Osteocyte (in vitro differentiated cells): ENCODE data around the gene TP53BP1. TPM values are rescaled to one million over a fixed set of nuclear protein-coding genes. Genes with fewer than 3 reads are reported as not detected.

Experiments
- DNase-seq: peaks from one replicate; pipeline ENCODE4 v3.0.0; 2021; ENCODE audit warnings: mixed read lengths; ENCODE audit not compliant: unreplicated experiment; ENCODE audit errors: extremely low spot score
- H3K27ac Mint-ChIP-seq: one replicate; pipeline ENCODE4 v1.8.0; 2021; ENCODE audit warnings: mild to moderate bottlenecking, mixed read lengths; ENCODE audit not compliant: unreplicated experiment
- H3K27me3 Mint-ChIP-seq: one replicate; pipeline ENCODE4 v1.8.0; 2021; ENCODE audit warnings: mixed read lengths; ENCODE audit not compliant: unreplicated experiment
- H3K36me3 Mint-ChIP-seq: one replicate; pipeline ENCODE4 v1.8.0; 2021; ENCODE audit warnings: mixed read lengths; ENCODE audit not compliant: unreplicated experiment
- H3K4me1 Mint-ChIP-seq: one replicate; pipeline ENCODE4 v1.8.0; 2021; ENCODE audit warnings: mixed read lengths; ENCODE audit not compliant: unreplicated experiment
- H3K4me3 Mint-ChIP-seq: one replicate; pipeline ENCODE4 v1.8.0; 2021; ENCODE audit warnings: mild to moderate bottlenecking, moderate library complexity, mixed read lengths; ENCODE audit not compliant: unreplicated experiment
- H3K9me3 Mint-ChIP-seq: one replicate; pipeline ENCODE4 v1.8.0; 2021; ENCODE audit warnings: mixed read lengths; ENCODE audit not compliant: unreplicated experiment
- CTCF ChIP-seq: fragments of 200-600 bp; sonication (generic); IDR thresholded peaks from 2 replicates; pipeline ENCODE4 v1.5.0; 2021; ENCODE audit warnings: antibody characterized with exemption, mild to moderate bottlenecking, moderate library complexity
- total RNA-seq: library from RNA; stranded (reverse); gene quantifications from 2 replicates; pipeline ENCODE4 v1.2.1, GENCODE V29; 2021

The TP53BP1 gene
- total RNA-seq, 1 donor from 2014 or later, result 61.2 TPM

DNA sequence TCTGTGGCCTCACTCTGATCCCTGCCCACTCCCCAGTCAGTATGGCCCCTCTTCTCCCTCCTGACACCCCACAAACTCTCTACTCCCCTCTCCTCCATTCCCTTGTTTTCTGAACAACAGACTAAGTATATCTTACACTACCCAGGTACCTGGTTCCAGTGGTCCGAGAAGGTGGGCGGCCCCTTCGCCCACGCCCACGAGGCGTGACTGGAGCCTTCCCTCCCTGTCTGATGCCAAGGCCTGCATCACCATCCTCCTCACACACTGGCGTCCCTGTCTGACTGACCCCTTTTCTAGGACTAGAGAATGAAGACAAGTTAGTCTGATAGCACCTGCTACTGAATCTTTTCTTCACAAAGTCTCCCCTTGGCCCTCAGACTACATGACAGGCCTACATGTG, 72.1 kb downstream of the TP53BP1 start:
- no peak overlapping the region for H3K27ac Mint-ChIP-seq
- no peaks in the 10 kb centered on the region for H3K4me1 Mint-ChIP-seq
- no peak for TF ChIP-seq CTCF
- peaks cover 46% of the 10 kb centered on the region for H3K36me3 Mint-ChIP-seq
- H3K4me3 Mint-ChIP-seq, result no peak overlapping the region
- H3K9me3 Mint-ChIP-seq, result no peaks in the 10 kb centered on the region
- no peak for DNase-seq
- no peaks in the 10 kb centered on the region for H3K27me3 Mint-ChIP-seq

DNA sequence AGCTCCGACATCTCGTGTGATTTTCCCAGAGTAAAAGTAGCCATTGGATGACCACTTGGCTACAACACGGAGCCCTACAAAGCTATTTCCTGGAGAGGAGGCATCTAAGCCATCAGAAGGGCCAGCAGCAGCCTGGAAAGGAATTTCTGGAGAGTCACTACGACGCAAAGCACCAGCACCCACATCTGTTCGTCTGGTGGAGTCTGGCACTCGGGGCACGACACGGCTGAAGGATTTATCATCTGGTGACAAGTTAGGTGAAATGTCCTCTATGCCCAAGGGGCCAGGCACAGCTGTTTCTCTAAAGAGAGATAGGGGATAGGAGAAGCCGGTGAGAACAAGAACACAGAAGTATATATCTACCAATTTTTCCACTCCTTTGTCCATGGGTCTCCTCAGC, 72.5 kb downstream of the TP53BP1 start:
- Mint-ChIP-seq H3K9me3 (no peaks in the 10 kb centered on the region), H3K27ac (no peak overlapping the region), H3K36me3 (peaks cover 49% of the 10 kb centered on the region), H3K27me3 (no peaks in the 10 kb centered on the region), H3K4me3 (no peak overlapping the region), H3K4me1 (no peaks in the 10 kb centered on the region)
- no peak for TF ChIP-seq CTCF
- DNase-seq, result no peak

DNA sequence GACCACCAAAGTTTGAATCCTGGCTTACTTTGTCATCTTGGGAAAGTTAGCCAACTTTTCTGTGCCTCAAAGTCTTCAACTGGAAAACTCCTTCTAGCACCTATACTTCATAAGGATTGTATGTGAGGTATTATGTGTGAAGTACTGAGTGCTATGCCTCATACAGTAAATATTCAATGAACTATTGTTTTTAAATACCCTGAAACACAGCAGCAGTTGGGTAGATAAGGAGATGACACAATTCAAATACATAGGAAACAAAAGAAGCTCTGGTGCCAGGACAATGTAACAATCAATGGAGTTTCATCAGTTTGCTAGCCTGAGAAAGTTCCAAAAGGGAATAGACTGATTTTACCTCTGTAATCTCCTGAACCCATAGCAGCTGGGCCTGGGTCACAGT, 78.8 kb downstream of the TP53BP1 start:
- Mint-ChIP-seq H3K4me3 (no peak overlapping the region), H3K27me3 (no peaks in the 10 kb centered on the region), H3K9me3 (no peaks in the 10 kb centered on the region), H3K27ac (no peak overlapping the region), H3K4me1 (no peaks in the 10 kb centered on the region), H3K36me3 (peaks cover 60% of the 10 kb centered on the region)
- DNase-seq, result no peak
- TF ChIP-seq CTCF, result no peak

DNA sequence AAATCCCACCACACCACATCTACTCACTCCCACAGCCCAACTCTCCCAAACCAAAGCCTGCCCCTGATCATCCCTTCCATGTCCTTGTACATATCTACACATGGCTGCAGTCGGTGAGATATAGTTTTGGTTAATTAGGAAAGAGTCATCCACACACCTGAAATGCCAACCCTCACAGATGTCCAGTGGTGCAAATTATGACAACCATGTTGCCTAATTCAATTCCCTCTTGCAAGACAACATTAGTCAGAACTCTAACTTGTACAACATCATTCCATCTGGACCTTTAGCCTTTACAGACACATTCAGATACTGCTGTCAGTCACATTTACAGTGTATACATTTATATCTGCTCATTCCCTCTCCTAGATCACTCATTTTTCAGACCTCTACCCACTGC, 80.9 kb downstream of the TP53BP1 start:
- H3K36me3 Mint-ChIP-seq, result peaks cover 73% of the 10 kb centered on the region
- H3K27ac Mint-ChIP-seq, result no peak overlapping the region
- no peaks in the 10 kb centered on the region for H3K9me3 Mint-ChIP-seq
- H3K4me3 Mint-ChIP-seq, result no peak overlapping the region
- H3K4me1 Mint-ChIP-seq, result no peaks in the 10 kb centered on the region
- no peak for TF ChIP-seq CTCF
- H3K27me3 Mint-ChIP-seq, result no peaks in the 10 kb centered on the region
- no peak for DNase-seq

GRCh38 chr15:43410572-43411214, 82.3 kb downstream of the TP53BP1 start:
- H3K27me3 Mint-ChIP-seq, result no peaks in the 10 kb centered on the region
- no peak overlapping the region for H3K4me3 Mint-ChIP-seq
- peaks cover 77% of the 10 kb centered on the region for H3K36me3 Mint-ChIP-seq
- TF ChIP-seq CTCF, result no peak
- H3K4me1 Mint-ChIP-seq, result no peaks in the 10 kb centered on the region
- H3K9me3 Mint-ChIP-seq, result no peaks in the 10 kb centered on the region
- H3K27ac Mint-ChIP-seq, result peak overlapping the region; percentile 5
- DNase-seq, result no peak
